Cardiac muscle cell (in vitro differentiated cells and primary cell): ENCODE results near the gene COL27A1. TPM values are rescaled to one million over a fixed set of nuclear protein-coding genes. Genes with fewer than 3 reads are reported as not detected.
"Not testable (repeated sequence)": the region's sequence is repeated elsewhere in the genome, so short reads cannot be mapped to it uniquely, and the experiment has no call there.

Experiments
- DNase-seq, 2 donors: peaks; one replicate each; pipeline versions ENCODE4 v3.0.0 to v3.0.0-alpha.2; 2010 to 2017; ENCODE audit warnings: low read depth in 1 of 2, low spot score in 1 of 2
- H3K27ac ChIP-seq: fragments of 200-600 bp; sonication (generic); 2 replicates; pipeline ENCODE4 v1.5.1; 2016
- H3K27me3 ChIP-seq: fragments of 200-600 bp; sonication (generic); 2 replicates; pipeline ENCODE4 v1.6.0; 2016; ENCODE audit warnings: control low read depth
- H3K36me3 ChIP-seq: fragments of 200-600 bp; sonication (generic); 2 replicates; pipeline ENCODE4 v1.5.1; 2016; ENCODE audit warnings: control low read depth
- H3K4me1 ChIP-seq: fragments of 200-600 bp; sonication (generic); 2 replicates; pipeline ENCODE4 v1.8.1; 2017; ENCODE audit warnings: low read depth, mild to moderate bottlenecking, mixed run types
- H3K4me3 ChIP-seq: fragments of 200-600 bp; sonication (generic); 2 replicates; pipeline ENCODE4 v1.5.1; 2016; ENCODE audit warnings: mild to moderate bottlenecking
- H3K9me3 ChIP-seq: fragments of 200-600 bp; sonication (generic); 2 replicates; pipeline ENCODE4 v1.5.1; 2017; ENCODE audit warnings: low read depth, mild to moderate bottlenecking, control low read depth
- polyA plus RNA-seq: library from polyadenylated mRNA; unstranded; fragments of >200 nt; fragmentation: Nextera tagmentation; extraction: Ambion mirVana; gene quantifications from 2 replicates; pipeline ENCODE4 v1.2.1, GENCODE V29; 2016
- total RNA-seq: library from RNA; depleted of rRNA; stranded (reverse); fragments of >200 nt; gene quantifications from 2 replicates; pipeline ENCODE4 v1.2.3, GENCODE V29; 2016
- TF ChIP-seq, protein P1 (sequence below): IDR thresholded peaks from 2 replicates; pipeline ENCODE4 v1.5.1; 2012; ENCODE audit warnings: low read depth, mild to moderate bottlenecking, low read length

Gene COL27A1
- total and polyA plus RNA-seq, 2 experiments from 2014 or later = 12.2 to 19.2 TPM

DNA sequence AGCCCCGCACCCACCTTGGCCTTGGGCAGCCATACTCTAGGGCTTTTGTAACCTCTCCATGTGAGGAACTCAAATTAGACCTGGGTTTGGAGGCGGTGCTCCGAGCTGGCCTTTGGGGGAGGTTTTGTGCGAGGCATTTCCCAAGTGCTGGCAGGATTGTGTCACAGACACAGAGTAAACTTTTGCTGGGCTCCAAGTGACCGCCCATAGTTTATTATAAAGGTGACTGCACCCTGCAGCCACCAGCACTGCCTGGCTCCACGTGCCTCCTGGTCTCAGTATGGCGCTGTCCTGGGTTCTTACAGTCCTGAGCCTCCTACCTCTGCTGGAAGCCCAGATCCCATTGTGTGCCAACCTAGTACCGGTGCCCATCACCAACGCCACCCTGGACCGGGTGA, 174.3 kb downstream of the COL27A1 start, which contains the start of gene ORM2:
Gene ORM2 (plus strand): TSS at position 245 of the 398 bp plus-strand sequence. CDS start 36 bp downstream, at position 281.
- not testable (repeated sequence) for H3K9me3 ChIP-seq, H3K36me3 ChIP-seq, H3K4me1 ChIP-seq, H3K27me3 ChIP-seq, H3K27ac ChIP-seq, H3K4me3 ChIP-seq, DNase-seq

DNA sequence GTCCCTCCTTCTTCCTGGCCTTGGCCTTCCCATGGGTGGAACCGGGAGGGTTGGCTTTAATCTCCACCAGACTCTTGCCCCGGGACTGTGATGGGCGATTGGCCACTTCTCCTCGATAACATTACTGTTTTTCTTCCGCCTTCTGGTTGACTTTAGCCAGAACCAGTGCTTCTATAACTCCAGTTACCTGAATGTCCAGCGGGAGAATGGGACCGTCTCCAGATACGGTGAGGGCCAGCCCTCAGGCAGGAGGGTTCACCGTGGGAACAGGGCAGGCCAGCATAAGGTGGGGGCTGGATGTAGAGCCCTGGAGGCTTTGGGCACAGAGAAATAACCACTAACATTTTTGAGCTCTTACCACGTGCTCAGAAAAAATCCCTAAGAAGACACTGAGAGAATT, 175.3 kb downstream of the COL27A1 start:
- no peaks in the 10 kb centered on the region for H3K4me1 ChIP-seq
- no peak overlapping the region for H3K27ac ChIP-seq
- H3K9me3 ChIP-seq = no peaks in the 10 kb centered on the region
- H3K4me3 ChIP-seq = no peak overlapping the region
- H3K27me3 ChIP-seq = no peaks in the 10 kb centered on the region
- H3K36me3 ChIP-seq = no peaks in the 10 kb centered on the region
- TF ChIP-seq, protein P1, sequence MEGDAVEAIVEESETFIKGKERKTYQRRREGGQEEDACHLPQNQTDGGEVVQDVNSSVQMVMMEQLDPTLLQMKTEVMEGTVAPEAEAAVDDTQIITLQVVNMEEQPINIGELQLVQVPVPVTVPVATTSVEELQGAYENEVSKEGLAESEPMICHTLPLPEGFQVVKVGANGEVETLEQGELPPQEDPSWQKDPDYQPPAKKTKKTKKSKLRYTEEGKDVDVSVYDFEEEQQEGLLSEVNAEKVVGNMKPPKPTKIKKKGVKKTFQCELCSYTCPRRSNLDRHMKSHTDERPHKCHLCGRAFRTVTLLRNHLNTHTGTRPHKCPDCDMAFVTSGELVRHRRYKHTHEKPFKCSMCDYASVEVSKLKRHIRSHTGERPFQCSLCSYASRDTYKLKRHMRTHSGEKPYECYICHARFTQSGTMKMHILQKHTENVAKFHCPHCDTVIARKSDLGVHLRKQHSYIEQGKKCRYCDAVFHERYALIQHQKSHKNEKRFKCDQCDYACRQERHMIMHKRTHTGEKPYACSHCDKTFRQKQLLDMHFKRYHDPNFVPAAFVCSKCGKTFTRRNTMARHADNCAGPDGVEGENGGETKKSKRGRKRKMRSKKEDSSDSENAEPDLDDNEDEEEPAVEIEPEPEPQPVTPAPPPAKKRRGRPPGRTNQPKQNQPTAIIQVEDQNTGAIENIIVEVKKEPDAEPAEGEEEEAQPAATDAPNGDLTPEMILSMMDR = no peak
- no peak for DNase-seq

DNA sequence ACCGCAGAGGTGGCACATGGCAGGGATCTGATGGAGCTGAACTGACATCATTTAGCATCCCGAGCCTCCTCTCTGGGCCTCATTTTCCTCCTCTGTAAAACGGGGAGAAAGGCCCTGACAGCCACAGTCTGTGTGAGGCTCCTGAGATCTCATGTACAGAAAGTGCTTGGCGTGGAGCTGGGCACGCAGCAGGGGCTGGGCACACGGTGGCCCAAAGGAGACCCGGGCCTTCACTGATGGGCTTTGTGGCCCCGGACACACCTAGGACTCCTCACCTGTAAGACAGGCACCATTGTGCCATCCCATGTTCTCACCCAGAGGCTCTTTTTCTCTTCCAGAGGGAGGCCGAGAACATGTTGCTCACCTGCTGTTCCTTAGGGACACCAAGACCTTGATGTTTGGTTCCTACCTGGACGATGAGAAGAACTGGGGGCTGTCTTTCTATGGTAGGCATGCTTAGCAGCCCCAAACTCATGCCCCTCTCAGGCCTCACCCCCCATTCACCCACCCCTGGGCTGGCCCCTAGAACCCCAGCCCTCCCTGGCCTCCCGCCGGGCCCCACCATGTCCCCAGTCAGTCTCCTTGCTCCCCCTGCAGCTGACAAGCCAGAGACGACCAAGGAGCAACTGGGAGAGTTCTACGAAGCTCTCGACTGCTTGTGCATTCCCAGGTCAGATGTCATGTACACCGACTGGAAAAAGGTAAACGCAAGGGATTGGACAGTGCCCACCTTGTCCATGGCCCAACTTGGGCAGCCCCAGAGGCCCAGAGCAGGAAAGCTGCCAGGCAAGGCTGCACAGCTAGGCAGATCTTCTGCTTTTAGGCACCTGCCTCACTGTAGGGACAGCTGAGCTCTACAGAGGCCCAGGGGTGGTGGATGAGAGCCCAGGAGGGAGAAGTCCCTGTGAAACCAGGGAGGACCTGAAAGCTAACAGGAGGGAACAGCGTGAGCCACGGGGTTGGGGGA, 176.2 kb downstream of the COL27A1 start:
- H3K36me3 ChIP-seq, H3K9me3 ChIP-seq, H3K27me3 ChIP-seq, H3K27ac ChIP-seq, H3K4me1 ChIP-seq, DNase-seq, H3K4me3 ChIP-seq: not testable (repeated sequence)

DNA sequence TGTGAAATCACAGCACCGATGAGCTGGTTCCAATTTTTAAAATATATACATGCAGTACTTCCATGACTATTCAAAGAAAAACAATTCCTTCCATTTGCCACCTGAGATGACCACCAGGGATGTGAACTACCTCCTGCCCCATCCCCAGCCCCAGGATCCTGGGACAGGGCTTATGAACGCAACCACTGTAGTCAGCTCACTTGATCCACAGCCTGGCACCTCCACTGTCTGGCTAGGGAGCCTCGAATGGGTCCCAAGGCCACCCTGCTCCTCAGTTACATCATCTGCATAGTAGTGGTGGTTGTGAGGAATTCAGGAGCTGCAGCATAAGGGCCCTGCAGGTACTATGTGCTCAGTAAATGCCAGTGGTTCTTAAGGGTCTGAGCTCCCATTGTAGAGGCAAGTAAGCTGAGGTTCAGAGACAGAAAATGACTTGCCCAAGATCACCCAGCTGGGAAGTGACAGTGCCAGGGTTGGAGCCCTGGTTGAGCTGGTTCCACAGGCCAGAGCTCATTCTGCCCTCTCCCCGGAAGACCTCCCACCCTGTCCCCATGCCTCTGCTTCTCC, 177.2 kb downstream of the COL27A1 start:
- H3K4me3 ChIP-seq, H3K36me3 ChIP-seq, H3K4me1 ChIP-seq, DNase-seq, H3K27ac ChIP-seq, H3K27me3 ChIP-seq, H3K9me3 ChIP-seq: not testable (repeated sequence)

DNA sequence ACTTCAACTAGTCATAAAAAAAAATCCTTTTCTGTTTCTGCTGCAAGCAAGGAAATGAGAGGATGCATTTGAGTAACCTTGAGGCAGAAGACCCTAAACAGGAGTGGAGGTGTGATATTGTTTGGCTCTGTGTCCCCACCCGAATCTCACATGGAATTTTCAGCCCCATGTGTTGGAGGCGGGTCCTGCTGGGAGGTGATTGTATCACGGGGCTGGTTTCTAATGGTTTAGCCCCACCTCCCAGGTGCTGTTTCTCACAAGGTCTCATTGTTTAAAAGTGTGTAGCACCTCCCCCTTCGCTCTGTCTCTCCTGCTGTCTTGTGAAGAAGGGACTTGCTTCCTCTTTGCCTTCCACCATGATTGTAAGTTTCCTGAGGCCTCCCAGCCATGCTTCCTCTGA, 178.4 kb downstream of the COL27A1 start:
- H3K27me3 ChIP-seq, H3K36me3 ChIP-seq, H3K27ac ChIP-seq, DNase-seq, H3K4me3 ChIP-seq, H3K4me1 ChIP-seq, H3K9me3 ChIP-seq: not testable (repeated sequence)

DNA sequence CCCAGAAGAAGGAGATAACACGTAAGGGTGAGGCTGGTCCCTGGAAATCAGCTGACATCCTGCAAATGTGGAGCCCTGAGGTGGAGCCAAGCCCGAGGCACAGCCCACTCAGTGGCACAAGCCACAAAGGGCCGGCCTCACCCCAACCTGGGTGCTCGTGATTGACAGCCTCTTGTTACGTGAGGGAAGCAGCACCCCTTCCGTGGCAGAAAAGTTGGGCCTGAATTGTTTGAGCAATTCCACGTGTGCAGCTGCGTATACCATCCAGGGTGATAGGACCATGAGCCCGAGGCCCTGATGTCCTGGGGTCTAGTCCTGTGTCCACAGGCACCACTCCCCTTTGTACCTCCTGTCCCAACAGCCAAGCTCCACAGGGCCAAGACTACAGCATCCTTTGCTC, 179.2 kb downstream of the COL27A1 start:
- Histone ChIP-seq H3K27me3 (no peaks in the 10 kb centered on the region), H3K27ac (no peak overlapping the region), H3K4me3 (no peak overlapping the region), H3K9me3 (no peaks in the 10 kb centered on the region), H3K4me1 (no peaks in the 10 kb centered on the region), H3K36me3 (no peaks in the 10 kb centered on the region)
- DNase-seq = no peak
- TF ChIP-seq, protein P1 = no peak

DNA sequence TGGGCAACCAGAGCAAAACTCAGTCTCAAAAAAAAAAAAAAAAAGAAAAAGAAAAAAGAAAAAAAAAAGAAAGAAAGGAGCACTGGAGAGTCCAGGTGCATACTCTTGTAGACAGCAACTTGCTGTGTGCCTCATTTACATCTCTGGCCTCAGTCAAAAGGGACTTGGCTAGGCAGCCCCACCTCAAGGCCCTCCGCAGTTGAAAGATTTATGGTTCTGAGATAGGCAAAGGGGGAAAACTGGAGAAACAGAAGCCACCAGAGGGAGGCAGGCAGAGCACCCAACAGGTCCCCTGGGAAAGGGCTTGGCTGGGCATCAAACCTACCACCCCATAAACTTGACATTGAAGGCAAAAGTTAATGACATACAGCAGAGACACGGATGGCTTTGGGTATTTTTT, 180.4 kb downstream of the COL27A1 start:
- Histone ChIP-seq H3K4me1 (no peaks in the 10 kb centered on the region), H3K9me3 (no peaks in the 10 kb centered on the region), H3K27me3 (no peaks in the 10 kb centered on the region), H3K4me3 (no peak overlapping the region), H3K27ac (no peak overlapping the region), H3K36me3 (no peaks in the 10 kb centered on the region)
- TF ChIP-seq, protein P1 = no peak
- DNase-seq = no peak
